Esophagus muscularis mucosa (tissue), 4 donors: ENCODE results near the gene IL17REL. TPM values are rescaled to one million over a fixed set of nuclear protein-coding genes. Genes with fewer than 3 reads are reported as not detected.

ENCODE experiments used
- DNase-seq: peaks from one replicate; pipeline ENCODE4 v3.0.0-alpha.2; 2017; ENCODE audit errors: extremely low spot score
- H3K27ac ChIP-seq, 4 donors: fragments of 200-600 bp; sonication (generic); replicated peaks in 1 of 4; 1 replicate in 3 of 4; 2 replicates in 1 of 4; pipeline ENCODE4 v1.5.1; 2016 to 2019; ENCODE audit warnings: mild to moderate bottlenecking in 1 of 4
- H3K27me3 ChIP-seq, 4 donors: fragments of 200-600 bp; sonication (generic); one replicate each; pipeline versions ENCODE4 v1.5.1 to v1.6.0; 2016 to 2019
- H3K36me3 ChIP-seq, 4 donors: fragments of 200-600 bp; sonication (generic); one replicate each; pipeline ENCODE4 v1.5.1; 2016 to 2019
- H3K4me1 ChIP-seq, 4 donors: fragments of 200-600 bp; sonication (generic); one replicate each; pipeline ENCODE4 v1.5.1; 2016 to 2019
- H3K4me3 ChIP-seq, 4 donors: fragments of 200-600 bp; sonication (generic); 1 replicate in 2 of 4; 2 replicates in 2 of 4; pipeline ENCODE4 v1.5.1; 2016 to 2019; ENCODE audit warnings: mild to moderate bottlenecking in 4 of 4, moderate library complexity in 1 of 4
- H3K9me3 ChIP-seq, 4 donors: fragments of 200-600 bp; sonication (generic); 1 replicate in 3 of 4; 2 replicates in 1 of 4; pipeline ENCODE4 v1.5.1; 2016 to 2019
- CTCF ChIP-seq, 3 experiments: fragments of 200-600 bp in 2 of 3; fragments of 450-650 bp in 1 of 3; sonication (generic) in 2 of 3; IDR thresholded peaks; one replicate each; pipeline ENCODE4 v1.5.1; 2017 to 2019; ENCODE audit warnings: antibody characterized with exemption in 3 of 3, mild to moderate bottlenecking in 2 of 3, moderate library complexity in 1 of 3
- EP300 ChIP-seq: sonication (generic); formaldehyde crosslinking; IDR thresholded peaks from one replicate; pipeline ENCODE4 v1.6.1; 2017; ENCODE audit warnings: antibody characterized with exemption
- POLR2A ChIP-seq: fragments of 450-650 bp; IDR thresholded peaks from one replicate; pipeline ENCODE4 v1.6.1; 2017; ENCODE audit warnings: antibody characterized with exemption, moderate library complexity, mild to moderate bottlenecking, low read depth
- POLR2AphosphoS5 ChIP-seq, 2 donors: sonication (generic); formaldehyde crosslinking; IDR thresholded peaks; one replicate each; pipeline ENCODE4 v1.6.1; 2017; ENCODE audit warnings: antibody characterized with exemption in 2 of 2
- WGBS: methylation state at CpG from one replicate; pipeline ENCODE4 v1.1.5; 2018; 5-methylcytosine and 5-hydroxymethylcytosine counted together
- intact Hi-C: fragments of 100-400 bp; cut with DNase I; formaldehyde crosslinking; loops from one replicate; pipeline ENCODE4 v1.15.1; 2023
- total RNA-seq, 4 donors: library from RNA; depleted of rRNA; stranded (reverse); fragments of >200 nt; gene quantifications; one replicate each; pipeline versions ENCODE4 v1.1.0 to v1.2.1, GENCODE V29; 2016

Gene IL17REL
- total RNA-seq, 4 donors from 2014 or later = not detected

DNA sequence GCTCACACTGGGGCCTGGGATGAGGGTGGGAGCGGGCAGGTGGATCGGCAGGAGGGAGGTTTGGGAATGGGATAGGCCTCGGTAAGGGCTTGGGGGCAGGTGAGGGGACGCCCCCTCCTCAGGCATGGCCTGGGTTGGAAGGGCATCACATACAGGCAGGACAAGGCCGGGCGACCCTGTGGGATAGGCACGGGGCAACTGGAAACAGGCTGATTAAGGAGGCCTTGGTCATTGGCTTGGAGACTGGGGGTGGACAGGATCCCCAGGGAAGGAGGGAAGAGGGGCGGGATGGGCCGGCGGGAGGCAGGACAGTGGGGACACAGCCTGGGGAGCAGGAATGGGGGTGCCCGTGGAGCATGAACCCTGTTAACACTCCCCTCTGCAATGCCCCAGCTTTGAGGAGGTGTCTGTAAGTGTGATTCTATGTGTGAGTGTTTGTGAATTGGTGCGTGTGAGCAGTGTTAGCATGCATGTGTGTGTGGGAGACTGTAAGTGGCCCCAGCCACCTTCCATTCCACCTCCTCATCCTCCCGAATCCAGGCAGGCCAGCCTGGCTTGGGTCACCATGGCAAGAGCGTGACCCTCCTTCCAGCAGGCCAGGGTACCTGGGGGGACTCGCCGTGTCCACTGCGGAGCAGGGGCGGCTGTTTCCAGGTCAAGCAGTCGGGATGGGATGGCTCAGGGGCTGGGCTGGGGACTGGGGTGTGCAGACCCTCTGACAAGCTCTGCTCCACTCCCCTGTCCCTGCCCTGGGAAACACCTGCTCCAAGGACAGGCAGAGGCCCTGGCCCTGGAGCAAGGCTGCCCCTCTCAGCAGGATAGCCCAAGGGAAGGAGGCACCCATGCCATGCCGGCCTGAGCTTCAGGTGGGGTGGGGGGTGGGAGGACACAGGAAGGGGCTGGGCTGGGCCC lies 55.4 kb downstream of the IL17REL start:
- no peak for DNase-seq
- Histone ChIP-seq H3K27me3 (no peaks in the 10 kb centered on the region), H3K36me3 (peaks cover 0 to 9% (median 4%) of the 10 kb centered on the region in 4 donors), H3K4me3 (no peak overlapping the region), H3K4me1 (peaks cover 43 to 60% (median 52%) of the 10 kb centered on the region in 4 donors), H3K27ac (no peak overlapping the region), H3K9me3 (no peaks in the 10 kb centered on the region)
- no peak for TF ChIP-seq POLR2AphosphoS5 (IDR thresholded peaks at IDR 0.05)
- TF ChIP-seq EP300 = no peak
- no peak for TF ChIP-seq POLR2A
- TF ChIP-seq CTCF (IDR thresholded peaks at IDR 0.05) = no peak
- intact Hi-C loops = no loop called here
- 85% methylated on average over 15 of the region's 20 CpGs for WGBS

DNA sequence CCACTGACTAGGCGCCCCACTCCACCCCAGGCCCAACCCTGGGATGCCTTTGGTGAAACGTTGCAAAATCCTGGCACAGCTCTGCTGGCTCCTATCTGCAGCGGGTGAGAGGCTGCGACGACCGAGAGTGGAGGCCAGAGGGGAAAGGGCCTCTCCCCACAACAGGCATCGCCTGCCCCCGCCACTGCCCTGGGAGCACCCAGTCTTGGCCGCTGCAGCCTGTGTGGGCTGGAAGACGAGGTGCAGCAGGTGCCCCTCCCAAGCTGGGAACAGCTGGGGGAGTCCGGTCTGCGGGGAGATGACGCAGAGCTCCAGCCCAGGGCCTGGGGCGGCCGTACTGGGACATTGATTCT lies 56.2 kb downstream of the IL17REL start:
- H3K36me3 ChIP-seq = peaks cover 0 to 2% (median under 1%) of the 10 kb centered on the region in 4 donors
- no peak overlapping the region for H3K4me3 ChIP-seq
- TF ChIP-seq CTCF (IDR thresholded peaks at IDR 0.05) (no peak), POLR2A (no peak), EP300 (no peak), POLR2AphosphoS5 (IDR thresholded peaks at IDR 0.05) (no peak)
- intact Hi-C loops = no loop called here
- DNase-seq = no peak
- no peak overlapping the region for H3K27ac ChIP-seq
- H3K27me3 ChIP-seq = no peaks in the 10 kb centered on the region
- peaks cover 46 to 60% (median 55%) of the 10 kb centered on the region in 4 donors for H3K4me1 ChIP-seq
- 96% methylated on average over 10 of the region's 15 CpGs for WGBS
- no peaks in the 10 kb centered on the region for H3K9me3 ChIP-seq

DNA sequence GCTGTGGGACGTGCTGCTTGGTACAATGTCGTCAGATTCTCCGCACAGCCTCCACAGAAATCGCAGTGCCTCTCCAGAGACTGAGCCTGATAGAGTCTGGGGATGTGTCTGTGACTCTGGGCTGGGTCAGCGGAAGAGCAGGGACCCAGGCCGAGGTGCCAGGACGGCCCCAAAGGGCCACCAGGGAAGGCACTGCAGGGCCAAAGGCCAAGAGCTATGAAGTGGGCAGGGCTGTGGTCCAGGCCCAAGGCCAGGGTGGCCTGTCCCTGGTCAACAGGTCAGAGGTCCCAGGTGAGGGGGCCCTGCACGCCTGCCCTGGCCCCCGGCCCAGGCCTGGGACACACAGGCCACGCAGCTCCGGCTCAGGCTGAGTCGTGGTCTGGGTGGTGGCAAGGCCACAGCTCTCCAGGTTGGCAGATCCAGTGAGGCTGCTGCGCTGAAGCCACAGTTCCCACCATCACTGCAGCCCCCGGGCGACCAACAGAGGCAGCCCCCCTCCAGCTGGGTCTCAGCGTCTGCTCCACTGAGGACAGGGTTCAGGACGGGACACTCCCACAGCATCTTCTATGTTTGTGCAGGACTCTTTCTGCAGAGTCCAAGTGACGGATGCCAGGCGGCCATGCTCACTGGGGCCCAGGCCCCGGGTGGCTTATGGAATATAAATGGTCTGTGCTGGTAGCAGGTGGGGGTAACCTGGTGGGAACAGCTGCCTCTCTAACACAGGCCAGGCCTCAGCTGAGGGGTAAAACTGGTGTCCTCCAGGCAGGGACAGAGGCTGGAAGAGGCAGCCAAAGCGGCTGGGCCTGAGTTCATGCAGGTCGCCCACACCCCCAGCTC lies 56.8 kb downstream of the IL17REL start:
- H3K27ac ChIP-seq = peak overlapping the region in 1 of 4 donors; percentile 39
- peaks cover 46 to 57% (median 52%) of the 10 kb centered on the region in 4 donors for H3K4me1 ChIP-seq
- DNase-seq = no peak
- intact Hi-C loops = no loop called here
- no peaks in the 10 kb centered on the region for H3K36me3 ChIP-seq
- H3K27me3 ChIP-seq = no peaks in the 10 kb centered on the region
- H3K4me3 ChIP-seq = no peak overlapping the region
- H3K9me3 ChIP-seq = no peaks in the 10 kb centered on the region
- TF ChIP-seq POLR2A (no peak), EP300 (no peak), CTCF (IDR thresholded peaks at IDR 0.05) (no peak), POLR2AphosphoS5 (IDR thresholded peaks at IDR 0.05) (no peak)
- 100% methylated on average over 3 of the region's 22 CpGs for WGBS

DNA sequence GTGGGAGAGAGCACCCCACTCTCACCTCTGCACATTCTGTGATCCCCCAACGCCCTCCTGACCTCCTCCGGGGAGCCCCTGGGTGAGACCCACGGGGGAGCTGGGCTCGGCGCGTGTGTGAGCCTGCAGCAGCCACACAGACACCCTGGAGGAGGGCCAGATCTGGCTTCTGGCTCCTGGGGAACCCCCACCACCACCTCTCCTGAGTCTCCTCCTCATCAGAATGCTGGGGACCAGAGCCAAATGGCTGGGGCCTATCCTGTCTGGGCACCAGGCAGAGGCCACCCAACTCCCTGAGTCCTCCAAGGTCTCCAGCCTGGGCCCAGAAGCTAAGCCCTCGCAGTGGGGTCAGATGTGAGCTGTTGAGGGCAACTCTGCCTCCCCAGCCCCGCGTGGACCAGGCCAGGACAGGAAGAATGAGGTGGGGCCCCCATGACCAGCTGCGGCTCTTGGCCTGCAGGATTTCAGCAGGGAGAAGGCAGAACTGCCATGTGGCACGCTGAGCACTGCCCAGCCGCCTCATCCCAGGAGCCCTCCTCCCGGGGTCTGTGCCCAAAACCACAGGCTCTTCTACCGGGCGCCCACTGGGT lies 57.5 kb downstream of the IL17REL start:
- no peak for DNase-seq
- no peak overlapping the region for H3K4me3 ChIP-seq
- peaks cover 46 to 57% (median 52%) of the 10 kb centered on the region in 4 donors for H3K4me1 ChIP-seq
- peak overlapping the region in 2 of 4 donors; percentile 1 to 64 for H3K27ac ChIP-seq
- no peak for TF ChIP-seq POLR2AphosphoS5 (IDR thresholded peaks at IDR 0.05)
- no peak for TF ChIP-seq CTCF (IDR thresholded peaks at IDR 0.05)
- no peak for TF ChIP-seq POLR2A
- TF ChIP-seq EP300 = no peak
- no peaks in the 10 kb centered on the region for H3K27me3 ChIP-seq
- H3K36me3 ChIP-seq = no peaks in the 10 kb centered on the region
- intact Hi-C loops = no loop called here
- H3K9me3 ChIP-seq = no peaks in the 10 kb centered on the region
- 100% methylated on average over 2 of the region's 15 CpGs for WGBS
